Lower leg skin (tissue), 3 donors: ENCODE results near the gene MBOAT2.

Source experiments
- POLR2A ChIP-seq, 2 donors: fragments of 450-650 bp; IDR thresholded peaks; one replicate each; pipeline ENCODE4 v1.6.1; 2016 to 2017; ENCODE audit warnings: antibody characterized with exemption in 2 of 2, mild to moderate bottlenecking in 1 of 2, moderate library complexity in 1 of 2
- TF ChIP-seq, protein P1 (sequence below), 3 donors: fragments of 450-650 bp; IDR thresholded peaks; one replicate each; pipeline ENCODE4 v1.5.1; 2016; ENCODE audit warnings: antibody characterized with exemption in 3 of 3, mild to moderate bottlenecking in 3 of 3, moderate library complexity in 2 of 3

DNA sequence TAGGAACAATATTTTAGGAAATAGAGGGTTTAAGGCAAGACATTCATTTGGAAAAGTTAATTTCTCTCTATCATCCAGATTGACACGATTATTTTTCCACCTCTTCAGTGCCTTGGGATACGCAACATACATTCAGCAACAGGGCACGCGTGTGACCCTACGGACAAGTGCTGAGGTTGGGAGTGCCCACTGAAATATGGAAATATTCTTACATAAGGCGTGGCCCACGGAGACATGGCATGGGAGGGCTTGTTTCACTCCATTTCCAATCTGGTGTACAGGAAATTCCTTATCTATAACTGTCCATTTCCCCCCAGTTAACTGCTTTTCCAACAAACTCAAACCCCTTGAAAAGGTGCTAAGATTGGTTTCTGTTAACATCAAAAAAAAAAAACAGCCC, 145.2 kb downstream of the MBOAT2 start:
- TF ChIP-seq, protein P1, sequence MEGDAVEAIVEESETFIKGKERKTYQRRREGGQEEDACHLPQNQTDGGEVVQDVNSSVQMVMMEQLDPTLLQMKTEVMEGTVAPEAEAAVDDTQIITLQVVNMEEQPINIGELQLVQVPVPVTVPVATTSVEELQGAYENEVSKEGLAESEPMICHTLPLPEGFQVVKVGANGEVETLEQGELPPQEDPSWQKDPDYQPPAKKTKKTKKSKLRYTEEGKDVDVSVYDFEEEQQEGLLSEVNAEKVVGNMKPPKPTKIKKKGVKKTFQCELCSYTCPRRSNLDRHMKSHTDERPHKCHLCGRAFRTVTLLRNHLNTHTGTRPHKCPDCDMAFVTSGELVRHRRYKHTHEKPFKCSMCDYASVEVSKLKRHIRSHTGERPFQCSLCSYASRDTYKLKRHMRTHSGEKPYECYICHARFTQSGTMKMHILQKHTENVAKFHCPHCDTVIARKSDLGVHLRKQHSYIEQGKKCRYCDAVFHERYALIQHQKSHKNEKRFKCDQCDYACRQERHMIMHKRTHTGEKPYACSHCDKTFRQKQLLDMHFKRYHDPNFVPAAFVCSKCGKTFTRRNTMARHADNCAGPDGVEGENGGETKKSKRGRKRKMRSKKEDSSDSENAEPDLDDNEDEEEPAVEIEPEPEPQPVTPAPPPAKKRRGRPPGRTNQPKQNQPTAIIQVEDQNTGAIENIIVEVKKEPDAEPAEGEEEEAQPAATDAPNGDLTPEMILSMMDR (IDR thresholded peaks at IDR 0.05): no peak
- no peak for TF ChIP-seq POLR2A (IDR thresholded peaks at IDR 0.05)
